HUES64 (cell line): Measurements from ENCODE around the gene ALMS1. TPM values are rescaled to one million over a fixed set of nuclear protein-coding genes. Genes with fewer than 3 reads are reported as not detected.
A peak's percentile ranks its signal among the peaks of the same experiment; 100 is the strongest.
"Not testable (repeated sequence)": the region's sequence is repeated elsewhere in the genome, so short reads cannot be mapped to it uniquely, and the experiment has no call there.

Experiments
- H3K27ac ChIP-seq: 2 replicates; pipeline ENCODE4 v1.7.0; 2013; ENCODE audit warnings: low read depth, low read length, inconsistent platforms
- H3K27me3 ChIP-seq: 2 replicates; pipeline ENCODE4 v1.6.1; 2013; ENCODE audit warnings: mild to moderate bottlenecking, low read length; ENCODE audit not compliant: insufficient read depth
- H3K36me3 ChIP-seq: 2 replicates; pipeline ENCODE4 v1.6.1; 2013; ENCODE audit warnings: mild to moderate bottlenecking, low read length; ENCODE audit not compliant: insufficient read depth
- H3K4me1 ChIP-seq: 2 replicates; pipeline ENCODE4 v1.6.1; 2013; ENCODE audit warnings: mild to moderate bottlenecking, low read length, moderate library complexity; ENCODE audit not compliant: insufficient read depth
- H3K4me3 ChIP-seq: 2 replicates; pipeline ENCODE4 v1.5.1; 2013; ENCODE audit warnings: mild to moderate bottlenecking, low read length, moderate library complexity
- H3K9ac ChIP-seq: 2 replicates; pipeline ENCODE4 v1.6.1; 2013; ENCODE audit warnings: mild to moderate bottlenecking, low read depth, low read length
- H3K9me3 ChIP-seq: 2 replicates; pipeline ENCODE4 v1.6.1; 2013; ENCODE audit warnings: low read depth, low read length; ENCODE audit not compliant: insufficient read depth
- WGBS: fragments of 150-250, 120-280 bp; methylation state at CpG from one replicate; pipeline ENCODE4 v1.1.7; 2013; ENCODE audit warnings: missing lambda C conversion rate; 5-methylcytosine and 5-hydroxymethylcytosine counted together
- polyA plus RNA-seq, 2 experiments: library from polyadenylated mRNA; stranded (reverse); fragments of 50-300 nt; gene quantifications; one replicate each; pipeline ENCODE4 v1.2.3, GENCODE V29; 2013

The ALMS1 gene, protein sequence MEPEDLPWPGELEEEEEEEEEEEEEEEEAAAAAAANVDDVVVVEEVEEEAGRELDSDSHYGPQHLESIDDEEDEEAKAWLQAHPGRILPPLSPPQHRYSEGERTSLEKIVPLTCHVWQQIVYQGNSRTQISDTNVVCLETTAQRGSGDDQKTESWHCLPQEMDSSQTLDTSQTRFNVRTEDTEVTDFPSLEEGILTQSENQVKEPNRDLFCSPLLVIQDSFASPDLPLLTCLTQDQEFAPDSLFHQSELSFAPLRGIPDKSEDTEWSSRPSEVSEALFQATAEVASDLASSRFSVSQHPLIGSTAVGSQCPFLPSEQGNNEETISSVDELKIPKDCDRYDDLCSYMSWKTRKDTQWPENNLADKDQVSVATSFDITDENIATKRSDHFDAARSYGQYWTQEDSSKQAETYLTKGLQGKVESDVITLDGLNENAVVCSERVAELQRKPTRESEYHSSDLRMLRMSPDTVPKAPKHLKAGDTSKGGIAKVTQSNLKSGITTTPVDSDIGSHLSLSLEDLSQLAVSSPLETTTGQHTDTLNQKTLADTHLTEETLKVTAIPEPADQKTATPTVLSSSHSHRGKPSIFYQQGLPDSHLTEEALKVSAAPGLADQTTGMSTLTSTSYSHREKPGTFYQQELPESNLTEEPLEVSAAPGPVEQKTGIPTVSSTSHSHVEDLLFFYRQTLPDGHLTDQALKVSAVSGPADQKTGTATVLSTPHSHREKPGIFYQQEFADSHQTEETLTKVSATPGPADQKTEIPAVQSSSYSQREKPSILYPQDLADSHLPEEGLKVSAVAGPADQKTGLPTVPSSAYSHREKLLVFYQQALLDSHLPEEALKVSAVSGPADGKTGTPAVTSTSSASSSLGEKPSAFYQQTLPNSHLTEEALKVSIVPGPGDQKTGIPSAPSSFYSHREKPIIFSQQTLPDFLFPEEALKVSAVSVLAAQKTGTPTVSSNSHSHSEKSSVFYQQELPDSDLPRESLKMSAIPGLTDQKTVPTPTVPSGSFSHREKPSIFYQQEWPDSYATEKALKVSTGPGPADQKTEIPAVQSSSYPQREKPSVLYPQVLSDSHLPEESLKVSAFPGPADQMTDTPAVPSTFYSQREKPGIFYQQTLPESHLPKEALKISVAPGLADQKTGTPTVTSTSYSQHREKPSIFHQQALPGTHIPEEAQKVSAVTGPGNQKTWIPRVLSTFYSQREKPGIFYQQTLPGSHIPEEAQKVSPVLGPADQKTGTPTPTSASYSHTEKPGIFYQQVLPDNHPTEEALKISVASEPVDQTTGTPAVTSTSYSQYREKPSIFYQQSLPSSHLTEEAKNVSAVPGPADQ (N-terminal part only)
- 21.6 TPM for polyA plus RNA-seq (2013, experiment 1 of 2)
- 19.0 TPM for polyA plus RNA-seq (2013, experiment 2 of 2)

DNA sequence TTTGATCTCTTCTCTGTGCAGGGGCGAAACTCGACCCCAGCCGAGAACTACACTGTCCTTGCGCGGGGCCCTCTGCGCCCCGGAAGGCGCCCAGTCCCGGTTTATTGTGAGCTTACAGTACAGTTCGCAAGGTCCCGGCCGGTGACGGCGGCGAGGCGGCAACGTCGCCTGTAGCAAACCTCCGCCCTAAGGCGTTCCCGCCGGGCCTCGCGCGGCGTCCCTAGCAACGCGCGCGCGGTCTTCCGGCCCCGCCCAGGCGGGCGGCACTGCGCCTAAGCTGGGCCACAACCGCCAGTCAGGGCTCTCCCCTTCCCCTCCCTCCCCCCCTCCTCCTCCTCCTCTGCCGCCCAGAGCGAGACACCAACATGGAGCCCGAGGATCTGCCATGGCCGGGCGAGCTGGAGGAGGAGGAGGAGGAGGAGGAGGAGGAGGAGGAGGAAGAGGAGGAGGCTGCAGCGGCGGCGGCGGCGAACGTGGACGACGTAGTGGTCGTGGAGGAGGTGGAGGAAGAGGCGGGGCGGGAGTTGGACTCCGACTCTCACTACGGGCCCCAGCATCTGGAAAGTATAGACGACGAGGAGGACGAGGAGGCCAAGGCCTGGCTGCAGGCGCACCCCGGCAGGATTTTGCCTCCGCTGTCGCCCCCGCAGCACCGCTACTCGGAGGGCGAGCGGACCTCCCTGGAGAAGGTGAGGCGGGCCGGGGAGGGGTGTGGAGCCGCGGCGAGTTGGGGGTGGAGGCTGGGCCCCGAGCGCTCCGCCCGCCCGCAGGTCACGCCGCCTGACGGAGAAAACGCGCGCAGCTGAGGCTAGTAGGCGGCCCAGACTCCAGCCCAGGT, at the start of gene ALMS1:
Gene ALMS1 (plus strand): TSS at position 333 of the 838 bp plus-strand sequence. CDS start 33 bp downstream, at position 366.
- Histone ChIP-seq H3K9me3 (no peaks in the 10 kb centered on the region), H3K27ac (peak within 1 kb of the TSS; percentile 88), H3K4me1 (0 out of 2 replicates have a peak, but pooled peaks cover 7% of the 10 kb centered on the region), H3K27me3 (peaks cover 35% of the 10 kb centered on the region), H3K4me3 (peak within 1 kb of the TSS; percentile 92), H3K36me3 (no peaks in the 10 kb centered on the region), H3K9ac (peak within 1 kb of the TSS; percentile 93)
- WGBS = under 1% methylated on average over 79 of the region's 84 CpGs

DNA sequence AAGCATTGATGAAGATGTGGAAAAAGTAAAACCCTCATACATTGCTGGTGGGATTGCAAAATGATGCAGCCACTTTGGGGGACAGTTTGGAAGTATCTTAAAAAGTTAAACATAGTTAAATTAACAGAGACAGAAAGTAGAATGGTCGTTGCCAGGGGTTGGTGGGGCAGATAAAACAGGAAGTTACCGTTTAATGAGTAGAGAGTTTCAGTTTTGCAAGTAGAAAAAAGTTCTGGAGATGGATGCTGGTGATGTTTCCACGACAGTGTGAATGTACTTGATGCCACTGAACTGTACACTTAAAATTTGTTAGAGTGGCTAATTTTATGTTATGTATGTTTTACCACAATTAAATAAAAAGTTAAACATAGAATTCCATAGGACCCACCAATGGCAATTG, 47.8 kb upstream of the ALMS1 start:
- Histone ChIP-seq H3K9ac (no peak overlapping the region), H3K4me3 (no peak overlapping the region), H3K27ac (no peak overlapping the region), H3K4me1 (no peaks in the 10 kb centered on the region), H3K9me3 (no peaks in the 10 kb centered on the region), H3K27me3 (peaks cover 9% of the 10 kb centered on the region; the same call in 1 of the 2 replicates), H3K36me3 (no peaks in the 10 kb centered on the region)
- 70% methylated on average over 3 of the region's 3 CpGs for WGBS

DNA sequence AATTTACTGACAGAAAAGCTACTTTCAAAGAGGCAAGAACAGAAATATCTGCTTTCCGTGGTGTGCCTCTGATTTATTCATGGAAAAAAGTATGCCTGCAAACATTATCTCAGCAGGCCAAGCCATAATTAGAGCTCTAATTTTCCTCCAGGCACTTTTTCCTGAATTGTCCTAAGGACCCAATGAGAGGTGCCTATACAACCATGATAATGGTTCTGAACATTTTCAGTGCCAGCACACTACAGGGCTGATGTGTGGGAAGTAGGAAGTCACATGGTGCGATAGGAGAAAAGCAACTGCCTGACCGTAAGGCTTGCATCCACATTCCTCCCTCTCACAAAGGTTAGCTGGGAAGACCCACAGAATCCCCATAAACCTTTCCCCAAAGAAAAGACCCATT, 46.4 kb upstream of the ALMS1 start:
- Histone ChIP-seq H3K4me3 (no peak overlapping the region), H3K9me3 (no peaks in the 10 kb centered on the region), H3K27me3 (peaks cover 10% of the 10 kb centered on the region; the same call in 1 of the 2 replicates), H3K9ac (no peak overlapping the region), H3K4me1 (no peaks in the 10 kb centered on the region), H3K27ac (no peak overlapping the region), H3K36me3 (no peaks in the 10 kb centered on the region)
- 86% methylated on average over 3 of the region's 3 CpGs for WGBS

DNA sequence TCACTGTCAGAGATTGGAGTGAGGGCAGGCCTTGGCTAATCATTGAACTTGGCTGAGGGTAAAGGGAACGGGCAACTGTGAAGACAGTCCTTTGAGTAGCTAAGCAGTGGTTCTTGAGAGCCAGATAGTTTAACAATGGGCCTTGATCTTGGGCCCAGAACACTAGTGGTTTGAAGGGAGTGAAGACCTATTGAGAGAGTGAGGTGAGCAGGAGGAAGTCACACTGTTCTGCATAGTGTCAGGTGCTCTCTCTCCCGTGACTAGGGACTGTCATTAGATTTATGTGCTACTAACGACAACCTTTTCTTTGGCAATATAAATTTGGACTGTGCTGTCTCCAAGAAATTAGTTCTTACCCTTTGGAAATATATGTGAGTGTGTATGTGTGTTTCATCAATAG, 44.6 kb upstream of the ALMS1 start:
- Histone ChIP-seq H3K27me3 (peaks cover 12% of the 10 kb centered on the region; the same call in 1 of the 2 replicates), H3K9ac (no peak overlapping the region), H3K4me3 (no peak overlapping the region), H3K9me3 (no peaks in the 10 kb centered on the region), H3K4me1 (no peaks in the 10 kb centered on the region), H3K27ac (no peak overlapping the region), H3K36me3 (no peaks in the 10 kb centered on the region)
- WGBS = 87% methylated on average over 3 of the region's 3 CpGs

DNA sequence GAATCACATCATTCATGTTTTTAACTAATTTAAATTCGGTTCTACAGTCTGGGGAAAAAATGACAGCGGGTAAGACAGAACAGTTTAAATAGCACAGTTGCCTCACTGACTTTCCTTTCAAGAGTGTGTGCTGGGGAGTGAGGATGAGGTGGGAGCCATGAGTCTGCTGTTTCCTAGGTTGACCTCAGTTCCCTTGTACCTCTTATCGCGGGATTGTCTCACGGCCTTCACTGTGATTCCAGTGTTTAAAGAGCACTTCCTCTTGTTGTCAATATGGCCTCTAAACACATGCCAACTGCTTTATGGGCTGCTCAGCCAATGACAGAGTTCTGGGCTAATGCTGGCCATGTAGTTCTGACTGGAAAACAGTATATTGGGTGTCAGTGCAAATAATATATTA, 41.6 kb upstream of the ALMS1 start:
- H3K27ac ChIP-seq = no peak overlapping the region
- H3K9me3 ChIP-seq = no peaks in the 10 kb centered on the region
- 93% methylated on average over 5 of the region's 5 CpGs for WGBS
- H3K27me3 ChIP-seq = peaks cover 9% of the 10 kb centered on the region
- H3K9ac ChIP-seq = no peak overlapping the region
- no peak overlapping the region for H3K4me3 ChIP-seq
- H3K4me1 ChIP-seq = no peaks in the 10 kb centered on the region
- H3K36me3 ChIP-seq = no peaks in the 10 kb centered on the region

DNA sequence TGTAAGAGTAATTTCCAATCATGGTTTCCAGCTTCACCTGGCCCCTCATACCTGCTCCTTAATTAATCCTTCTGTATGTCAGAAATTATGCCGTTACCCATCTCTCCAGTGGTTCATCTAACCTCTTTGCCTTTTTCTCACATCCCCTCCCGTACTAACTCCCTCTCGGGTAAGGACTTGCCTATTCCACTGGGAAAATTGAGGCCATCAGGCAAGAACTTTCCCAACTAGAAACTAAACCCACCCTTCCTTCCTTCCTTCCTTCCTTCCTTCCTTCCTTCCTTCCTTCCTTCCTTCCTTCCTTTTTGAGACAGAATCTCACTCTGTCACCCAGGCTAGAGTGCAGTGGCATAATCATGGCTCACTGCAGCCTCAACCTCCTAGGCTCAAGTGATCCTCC, 40.9 kb upstream of the ALMS1 start:
- not testable (repeated sequence) for H3K9ac ChIP-seq, H3K4me1 ChIP-seq, H3K36me3 ChIP-seq, H3K27ac ChIP-seq, H3K4me3 ChIP-seq, H3K9me3 ChIP-seq
- WGBS = 90% methylated on average over 3 of the region's 3 CpGs
- peaks cover 10% of the 10 kb centered on the region for H3K27me3 ChIP-seq

DNA sequence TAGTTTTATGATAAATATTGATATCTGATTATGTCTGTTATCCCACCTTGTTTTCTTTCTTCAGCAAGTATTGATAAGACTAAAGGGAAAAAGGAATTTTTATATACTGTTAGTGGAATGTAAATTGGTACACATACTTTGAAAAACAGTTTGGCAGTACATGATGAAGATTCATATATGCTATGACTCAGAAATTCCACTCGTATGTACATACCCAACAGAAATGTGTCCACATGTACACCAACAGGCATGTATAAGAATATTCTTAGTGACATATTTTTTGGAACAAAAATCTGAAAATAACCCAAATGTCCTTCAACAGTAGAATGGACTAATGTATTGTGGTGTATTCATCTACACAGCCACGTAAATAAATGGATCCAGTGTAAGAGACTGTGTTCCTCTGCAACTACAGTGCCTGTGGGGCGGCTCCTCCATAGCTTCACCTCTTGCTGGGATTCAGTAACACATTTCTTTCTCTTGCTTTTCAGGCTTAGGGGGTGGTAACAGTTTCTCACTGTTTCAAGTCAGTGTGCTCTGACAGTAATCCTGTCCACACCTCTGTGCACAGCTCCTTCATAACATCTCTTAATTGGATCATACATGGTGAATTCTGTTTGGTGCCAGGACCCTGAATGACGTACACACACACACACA, 35.5 kb upstream of the ALMS1 start:
- H3K9me3 ChIP-seq = no peaks in the 10 kb centered on the region
- 92% methylated on average over 3 of the region's 4 CpGs for WGBS
- no peak overlapping the region for H3K9ac ChIP-seq
- no peaks in the 10 kb centered on the region for H3K4me1 ChIP-seq
- no peak overlapping the region for H3K4me3 ChIP-seq
- H3K27me3 ChIP-seq = peaks cover 9% of the 10 kb centered on the region
- H3K27ac ChIP-seq = no peak overlapping the region
- H3K36me3 ChIP-seq = no peaks in the 10 kb centered on the region

DNA sequence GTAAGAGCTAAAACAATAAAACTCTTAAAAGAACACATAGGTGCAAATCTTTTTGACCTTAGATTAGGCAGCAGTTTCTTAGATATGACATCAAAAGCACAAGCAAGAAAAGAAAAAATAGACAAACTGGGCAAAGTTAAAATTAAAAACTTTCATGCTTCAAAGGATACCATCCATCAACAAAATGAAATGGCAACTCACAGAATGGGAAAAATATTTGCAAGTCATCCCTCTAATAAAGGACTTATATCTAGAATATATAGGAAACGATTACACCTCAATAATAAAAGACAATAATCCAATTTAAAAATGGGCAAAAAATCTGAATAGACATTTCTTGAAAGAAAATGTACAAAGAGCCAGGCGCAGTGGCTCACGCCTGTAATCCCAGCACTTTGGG, 29.5 kb upstream of the ALMS1 start:
- Histone ChIP-seq H3K27me3 (no peaks in the 10 kb centered on the region), H3K9me3 (peaks cover 5% of the 10 kb centered on the region; the same call in 1 of the 2 replicates), H3K36me3 (no peaks in the 10 kb centered on the region), H3K27ac (no peak overlapping the region), H3K9ac (no peak overlapping the region), H3K4me3 (no peak overlapping the region), H3K4me1 (no peaks in the 10 kb centered on the region)
- 93% methylated on average over 2 of the region's 3 CpGs for WGBS

DNA sequence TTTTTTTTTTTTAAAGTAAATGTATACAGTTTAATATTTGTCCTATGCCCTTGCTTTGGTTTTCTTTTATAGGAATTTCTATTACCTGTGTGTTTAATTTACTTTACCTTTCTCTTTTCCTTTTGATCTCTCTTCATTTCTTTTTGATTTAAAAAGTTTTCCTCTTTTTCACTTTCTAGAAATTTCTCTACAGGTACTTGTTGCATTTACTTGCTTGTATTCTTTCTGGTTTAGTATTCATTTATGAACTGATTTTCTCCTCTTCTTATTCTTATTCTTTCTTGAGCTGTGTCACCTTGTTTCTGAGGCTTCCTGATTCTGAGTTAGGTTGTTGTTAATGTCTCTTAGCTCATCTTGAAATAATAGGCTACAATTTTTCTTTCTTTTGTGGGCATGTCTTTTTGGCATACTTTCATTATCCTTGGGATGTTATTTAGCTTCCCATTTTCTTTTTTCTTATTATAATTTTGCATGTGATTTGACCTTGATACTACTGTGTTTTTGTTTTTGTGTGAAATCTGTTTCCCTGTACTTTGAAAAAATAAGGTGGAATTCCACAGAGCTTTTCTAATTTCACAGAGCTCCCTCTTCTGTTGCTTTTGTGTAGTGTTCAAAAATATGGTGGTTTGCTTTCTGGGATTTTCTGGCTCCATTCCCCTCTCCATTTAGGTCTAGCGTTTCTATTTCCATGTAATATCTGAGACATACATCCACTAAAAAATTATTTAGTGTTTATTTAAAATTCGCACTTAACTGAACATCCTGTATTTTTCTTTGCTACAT, 25.5 kb upstream of the ALMS1 start:
- Histone ChIP-seq H3K27ac (no peak overlapping the region), H3K27me3 (peaks cover 10% of the 10 kb centered on the region), H3K4me1 (no peaks in the 10 kb centered on the region), H3K4me3 (no peak overlapping the region), H3K36me3 (no peaks in the 10 kb centered on the region), H3K9me3 (peaks cover 5% of the 10 kb centered on the region; the same call in 1 of the 2 replicates), H3K9ac (no peak overlapping the region)
- no CpG with 5 or more reads among the region's 2 CpGs for WGBS
